Measurements from ENCODE around the gene ARHGAP8. TPM values are rescaled to one million over a fixed set of nuclear protein-coding genes. Genes with fewer than 3 reads are reported as not detected.

ARHGAP8 gene
- polyA plus RNA-seq (ENCODE audit: insufficient read length in 10 of 10): 1 to 10 TPM in 6 of 10 donors, under 1 TPM in 4; 0.78 to 2.4 (median 1.2) TPM
- long read RNA-seq, donor 1: 0 reads
- long read RNA-seq, donor 2: 0 reads
- long read RNA-seq, donor 3: 0 reads
- long read RNA-seq, donor 4: 0 reads
- long read RNA-seq, donor 5: 0 reads
- long read RNA-seq, donor 6: 0 reads
- long read RNA-seq, donor 7: 0 reads
- long read RNA-seq, donor 8: 0 reads
- long read RNA-seq, donor 9: 0 reads

GRCh38 chr22:44752285-44753188 lies at the start of gene ARHGAP8:
Gene ARHGAP8, plus strand, starts transcription at chr22:44752575. Its CDS starts 33,953 bp downstream, at chr22:44786528.
- DNase-seq: peak in 1 of 3 donors; percentile 57

GRCh38 chr22:44703255-44703870 lies 49.0 kb upstream of the ARHGAP8 start:
- DNase-seq: no peak

- DNase-seq: no peak
These were observed 48.0 kb upstream of the ARHGAP8 start for GRCh38 chr22:44704159-44705021.

- no peak for DNase-seq
These were observed 47.4 kb upstream of the ARHGAP8 start for GRCh38 chr22:44705022-44705297.

GRCh38 chr22:44706488-44706887 lies 45.9 kb upstream of the ARHGAP8 start:
- DNase-seq: no peak

- DNase-seq: no peak
These were observed 45.2 kb upstream of the ARHGAP8 start for GRCh38 chr22:44707178-44707577.

GRCh38 chr22:44707752-44708151 lies 44.6 kb upstream of the ARHGAP8 start:
- no peak for DNase-seq

GRCh38 chr22:44709881-44710392 lies 42.4 kb upstream of the ARHGAP8 start:
- no peak for DNase-seq

- DNase-seq: no peak
These were observed 41.7 kb upstream of the ARHGAP8 start for GRCh38 chr22:44710474-44711240.

GRCh38 chr22:44711241-44711560 lies 41.2 kb upstream of the ARHGAP8 start:
- no peak for DNase-seq

GRCh38 chr22:44711690-44712555 lies 40.5 kb upstream of the ARHGAP8 start:
- DNase-seq: peak in 2 of 3 donors; percentile 60 to 77

GRCh38 chr22:44712962-44713361 lies 39.4 kb upstream of the ARHGAP8 start:
- DNase-seq: no peak

- peak in 1 of 3 donors; percentile 43 for DNase-seq
These were observed 37.5 kb upstream of the ARHGAP8 start for GRCh38 chr22:44714703-44715350.

- no peak for DNase-seq
These were observed 34.0 kb upstream of the ARHGAP8 start for GRCh38 chr22:44718418-44718817.

GRCh38 chr22:44719586-44720368 lies 32.6 kb upstream of the ARHGAP8 start:
- DNase-seq: no peak

GRCh38 chr22:44721213-44721612 lies 31.2 kb upstream of the ARHGAP8 start:
- DNase-seq: peak in 1 of 3 donors; percentile 53

- no peak for DNase-seq
These were observed 29.8 kb upstream of the ARHGAP8 start for GRCh38 chr22:44722611-44723010.

GRCh38 chr22:44723801-44724200 lies 28.6 kb upstream of the ARHGAP8 start:
- DNase-seq: no peak

- DNase-seq: no peak
These were observed 28.0 kb upstream of the ARHGAP8 start for GRCh38 chr22:44724416-44724815.

Measured in muscle of back (tissue), 13 donors.